Kidney (tissue), 22 donors: ENCODE data around the gene GNL1. TPM values are rescaled to one million over a fixed set of nuclear protein-coding genes. Genes with fewer than 3 reads are reported as not detected.
A peak's percentile ranks its signal among the peaks of the same experiment; 100 is the strongest.

Experiments
- DNase-seq, 5 donors: peaks; one replicate each; pipeline ENCODE4 v3.0.0-alpha.2; 2013 to 2020
- FAIRE-seq: peaks from 2 replicates; lab custom pipeline; 2012; peaks lifted over from hg19 to GRCh38; lab: Jason Lieb, UNC
- H3K27ac ChIP-seq, 2 donors: one replicate each; pipeline ENCODE4 v1.7.0; 2013; ENCODE audit warnings: low read depth in 2 of 2, low read length in 2 of 2, inconsistent platforms in 1 of 2
- H3K27me3 ChIP-seq: one replicate; pipeline ENCODE4 v1.7.1; 2013; ENCODE audit warnings: low read length, inconsistent platforms; ENCODE audit not compliant: control insufficient read depth, insufficient read depth
- H3K36me3 ChIP-seq, 3 donors: one replicate each; pipeline versions ENCODE4 v1.7.0 to v1.7.1; 2013; ENCODE audit warnings: low read length in 3 of 3, control low read depth in 1 of 3, inconsistent platforms in 1 of 3; ENCODE audit not compliant: insufficient read depth in 3 of 3, control insufficient read depth in 2 of 3
- H3K4me1 ChIP-seq, 3 donors: one replicate each; pipeline versions ENCODE4 v1.7.0 to v1.7.1; 2013; ENCODE audit warnings: low read length in 3 of 3, inconsistent platforms in 1 of 3, low read depth in 1 of 3; ENCODE audit not compliant: control insufficient read depth in 2 of 3, insufficient read depth in 2 of 3
- H3K4me3 ChIP-seq, 3 donors: one replicate each; pipeline versions ENCODE4 v1.7.0 to v1.8.1; 2013; ENCODE audit warnings: low read length in 3 of 3, control low read depth in 1 of 3, inconsistent platforms in 1 of 3
- H3K9ac ChIP-seq, 3 donors: one replicate each; pipeline versions ENCODE4 v1.7.0 to v1.7.1; 2013; ENCODE audit warnings: low read length in 3 of 3, control low read depth in 1 of 3, inconsistent platforms in 1 of 3
- H3K9me3 ChIP-seq, 3 donors: one replicate each; pipeline versions ENCODE4 v1.7.0 to v1.7.1; 2013; ENCODE audit warnings: low read length in 3 of 3, control low read depth in 1 of 3, inconsistent platforms in 1 of 3; ENCODE audit not compliant: control insufficient read depth in 2 of 3, insufficient read depth in 1 of 3
- CTCF ChIP-seq: IDR thresholded peaks from 3 replicates; pipeline ENCODE4 v1.5.1; 2012; ENCODE audit warnings: mild to moderate bottlenecking, moderate library complexity, borderline replicate concordance; ENCODE audit not compliant: insufficient read depth; ENCODE audit errors: extremely low read depth
- intact Hi-C: fragments of 100-400 bp; cut with DNase I; formaldehyde crosslinking; loops from one replicate; pipeline ENCODE4 v1.11.1; 2022
- long read RNA-seq, 10 donors: library from polyadenylated mRNA in 1 of 10; unstranded in 1 of 10; transcript quantifications; one replicate each; pipeline ENCODE4 v2.0.0 and lab custom pipeline, GENCODE V29; 2021 to 2026
- polyA plus RNA-seq: library from polyadenylated mRNA; stranded (reverse); fragments of 350-450 nt; fragmentation: Illumina TruSeq; extraction: RNeasy Lipid Tissue Mini Kit (QIAGEN cat#74804); gene quantifications from one replicate; pipeline ENCODE4 v1.2.3, GENCODE V29; 2014; ENCODE audit warnings: low read depth, low replicate concordance; ENCODE audit not compliant: insufficient read depth
- total RNA-seq: library from RNA; stranded (reverse); fragmentation: NEBNext Ultra II Directional; extraction: Animal tissue kit (Norgen Biotek cat#: 25700); gene quantifications from one replicate; pipeline ENCODE4 v1.2.1, GENCODE V29; 2021
- donor health status: control.
- donor health status: control.
- donor health status: control.
- donor health status: control.
- donor health status: control.
- donor health status: DM: yes; HTN: yes; CAD: no.
- donor health status: Normal renal cell carcinoma (clear cell type).

GNL1 gene, protein sequence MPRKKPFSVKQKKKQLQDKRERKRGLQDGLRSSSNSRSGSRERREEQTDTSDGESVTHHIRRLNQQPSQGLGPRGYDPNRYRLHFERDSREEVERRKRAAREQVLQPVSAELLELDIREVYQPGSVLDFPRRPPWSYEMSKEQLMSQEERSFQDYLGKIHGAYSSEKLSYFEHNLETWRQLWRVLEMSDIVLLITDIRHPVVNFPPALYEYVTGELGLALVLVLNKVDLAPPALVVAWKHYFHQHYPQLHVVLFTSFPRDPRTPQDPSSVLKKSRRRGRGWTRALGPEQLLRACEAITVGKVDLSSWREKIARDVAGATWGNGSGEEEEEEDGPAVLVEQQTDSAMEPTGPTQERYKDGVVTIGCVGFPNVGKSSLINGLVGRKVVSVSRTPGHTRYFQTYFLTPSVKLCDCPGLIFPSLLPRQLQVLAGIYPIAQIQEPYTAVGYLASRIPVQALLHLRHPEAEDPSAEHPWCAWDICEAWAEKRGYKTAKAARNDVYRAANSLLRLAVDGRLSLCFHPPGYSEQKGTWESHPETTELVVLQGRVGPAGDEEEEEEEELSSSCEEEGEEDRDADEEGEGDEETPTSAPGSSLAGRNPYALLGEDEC
- total RNA-seq (70.4 TPM), polyA plus RNA-seq (64.9 TPM)
- long read RNA-seq, donor 1, full-length matches to known transcripts: 7 of 7 reads
- long read RNA-seq, donor 1, partial matches to known transcripts: 0 of 7 reads
- long read RNA-seq, donor 1, other reads (novel, unspliced or antisense): 0 of 7 reads
- long read RNA-seq, donor 2, full-length matches to known transcripts: 5 of 5 reads
- long read RNA-seq, donor 2, partial matches to known transcripts: 0 of 5 reads
- long read RNA-seq, donor 2, other reads (novel, unspliced or antisense): 0 of 5 reads
- long read RNA-seq, donor 3, full-length matches to known transcripts: 17 of 17 reads
- long read RNA-seq, donor 3, partial matches to known transcripts: 0 of 17 reads
- long read RNA-seq, donor 3, other reads (novel, unspliced or antisense): 0 of 17 reads
- long read RNA-seq, donor 4, full-length matches to known transcripts: 16 of 16 reads
- long read RNA-seq, donor 4, partial matches to known transcripts: 0 of 16 reads
- long read RNA-seq, donor 4, other reads (novel, unspliced or antisense): 0 of 16 reads
- long read RNA-seq, donor 5: 0 reads
- long read RNA-seq, donor 6, full-length matches to known transcripts: 4 of 4 reads
- long read RNA-seq, donor 6, partial matches to known transcripts: 0 of 4 reads
- long read RNA-seq, donor 6, other reads (novel, unspliced or antisense): 0 of 4 reads
- long read RNA-seq, donor 7, full-length matches to known transcripts: 42 of 70 reads
- long read RNA-seq, donor 7, partial matches to known transcripts: 14 of 70 reads
- long read RNA-seq, donor 7, other reads (novel, unspliced or antisense): 14 of 70 reads
- long read RNA-seq, donor 8, full-length matches to known transcripts: 5 of 5 reads
- long read RNA-seq, donor 8, partial matches to known transcripts: 0 of 5 reads
- long read RNA-seq, donor 8, other reads (novel, unspliced or antisense): 0 of 5 reads
- long read RNA-seq, donor 9, full-length matches to known transcripts: 5 of 5 reads
- long read RNA-seq, donor 9, partial matches to known transcripts: 0 of 5 reads
- long read RNA-seq, donor 9, other reads (novel, unspliced or antisense): 0 of 5 reads
- long read RNA-seq, donor 10, full-length matches to known transcripts: 13 of 20 reads
- long read RNA-seq, donor 10, partial matches to known transcripts: 7 of 20 reads
- long read RNA-seq, donor 10, other reads (novel, unspliced or antisense): 0 of 20 reads

GRCh38 chr6:30556066-30556905 lies at the start of gene GNL1:
Gene GNL1 (minus strand): TSS chr6:30556489. CDS start chr6:30556203, 286 bp downstream.
- intact Hi-C loops: no loop called here
- peak within 1 kb of the TSS; percentile 95 to 99 for H3K27ac ChIP-seq
- peak within 1 kb of the TSS; percentile 82 to 96 (median 86) for H3K4me3 ChIP-seq
- FAIRE-seq (no peak), DNase-seq (peak; percentile 96 to 99 (median 97))
- H3K36me3 ChIP-seq: peaks cover 8 to 26% (median 16%) of the 10 kb centered on the region in 3 donors
- no peak for TF ChIP-seq CTCF
- H3K4me1 ChIP-seq: peaks cover 0 to 9% (median 7%) of the 10 kb centered on the region in 3 donors
- no peaks in the 10 kb centered on the region for H3K27me3 ChIP-seq
- no peaks in the 10 kb centered on the region for H3K9me3 ChIP-seq
- peak within 1 kb of the TSS; percentile 89 to 94 (median 93) for H3K9ac ChIP-seq

DNA sequence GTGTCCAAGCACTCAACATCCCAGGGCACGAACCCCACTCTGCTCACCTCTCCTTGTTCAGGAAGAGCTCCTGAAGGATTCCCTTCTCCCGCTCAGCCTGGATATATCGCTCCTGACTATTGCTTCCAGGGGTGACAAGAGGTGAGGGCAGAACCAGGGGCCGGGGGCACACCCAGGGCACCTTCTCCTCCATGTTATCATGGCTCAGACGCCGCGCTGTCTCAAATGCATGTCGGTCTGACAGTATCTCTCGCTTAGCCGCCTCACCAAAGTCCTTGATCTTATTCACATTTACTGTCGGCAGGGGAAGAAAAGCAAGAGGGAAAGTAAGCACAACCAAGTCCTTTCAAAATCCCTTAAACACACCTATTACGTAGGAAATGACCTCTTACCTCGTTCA lies 47.7 kb upstream of the GNL1 start:
- no peak for TF ChIP-seq CTCF
- no peak overlapping the region for H3K9ac ChIP-seq
- H3K36me3 ChIP-seq: peaks cover 40 to 79% (median 63%) of the 10 kb centered on the region in 3 donors
- intact Hi-C loops: no loop called here
- no peaks in the 10 kb centered on the region for H3K27me3 ChIP-seq
- no peak for FAIRE-seq
- no peak overlapping the region for H3K4me3 ChIP-seq
- DNase-seq: no peak
- H3K27ac ChIP-seq: no peak overlapping the region
- no peaks in the 10 kb centered on the region for H3K4me1 ChIP-seq
- H3K9me3 ChIP-seq: no peaks in the 10 kb centered on the region
